ENCODE results near the gene PHACTR4. TPM values are rescaled to one million over a fixed set of nuclear protein-coding genes. Genes with fewer than 3 reads are reported as not detected.

The PHACTR4 gene
- total and polyA plus RNA-seq, 9 of the 15 experiments (the other 6 are each of a cell fraction or from before 2014, with no cell fraction given) = 6.4 to 43.6 (median 14.2) TPM

DNA sequence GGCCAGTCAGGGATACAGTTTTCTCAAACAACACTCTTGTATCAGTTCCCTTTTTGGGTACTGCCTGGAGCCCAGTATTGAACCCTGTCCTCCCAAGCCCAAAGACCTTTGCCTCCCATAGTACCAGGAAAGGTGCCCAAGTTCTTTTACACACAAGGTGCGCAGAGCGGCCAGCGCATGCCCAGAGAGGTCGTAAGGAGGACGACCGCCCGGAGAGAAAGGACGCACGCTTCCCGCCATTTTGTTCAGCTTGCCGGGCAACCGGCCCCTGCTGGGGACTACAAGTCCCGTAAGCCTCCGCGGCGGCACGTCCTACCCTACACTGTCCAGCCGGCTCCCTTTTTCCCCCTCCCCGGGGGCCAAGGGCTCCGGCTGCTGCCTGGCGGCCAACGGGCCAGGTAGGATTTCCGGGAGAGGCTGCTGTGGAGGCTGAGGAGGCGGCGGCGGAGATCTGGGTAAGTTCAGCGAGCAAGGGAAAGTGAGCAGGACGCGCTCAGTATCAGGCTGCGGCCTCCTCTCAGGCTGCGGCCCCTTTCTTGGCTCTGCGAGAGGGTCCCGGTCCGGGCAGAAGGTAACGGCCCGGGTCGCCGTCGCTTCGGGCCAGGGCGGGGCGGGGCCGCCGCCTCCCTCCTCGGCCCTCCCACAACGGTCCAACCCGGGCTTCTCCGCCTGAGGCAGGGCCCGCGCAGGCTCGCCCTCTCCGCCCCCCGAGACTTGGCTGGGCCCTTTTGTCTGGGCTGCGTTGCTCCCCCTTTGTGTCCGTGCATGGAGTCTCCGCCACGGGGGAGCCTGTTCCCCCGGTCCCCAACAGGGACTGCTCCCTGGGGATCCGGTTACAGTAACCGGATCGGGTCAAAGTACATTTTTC, at the start of gene PHACTR4 (continued):
- TF ChIP-seq, protein P1, sequence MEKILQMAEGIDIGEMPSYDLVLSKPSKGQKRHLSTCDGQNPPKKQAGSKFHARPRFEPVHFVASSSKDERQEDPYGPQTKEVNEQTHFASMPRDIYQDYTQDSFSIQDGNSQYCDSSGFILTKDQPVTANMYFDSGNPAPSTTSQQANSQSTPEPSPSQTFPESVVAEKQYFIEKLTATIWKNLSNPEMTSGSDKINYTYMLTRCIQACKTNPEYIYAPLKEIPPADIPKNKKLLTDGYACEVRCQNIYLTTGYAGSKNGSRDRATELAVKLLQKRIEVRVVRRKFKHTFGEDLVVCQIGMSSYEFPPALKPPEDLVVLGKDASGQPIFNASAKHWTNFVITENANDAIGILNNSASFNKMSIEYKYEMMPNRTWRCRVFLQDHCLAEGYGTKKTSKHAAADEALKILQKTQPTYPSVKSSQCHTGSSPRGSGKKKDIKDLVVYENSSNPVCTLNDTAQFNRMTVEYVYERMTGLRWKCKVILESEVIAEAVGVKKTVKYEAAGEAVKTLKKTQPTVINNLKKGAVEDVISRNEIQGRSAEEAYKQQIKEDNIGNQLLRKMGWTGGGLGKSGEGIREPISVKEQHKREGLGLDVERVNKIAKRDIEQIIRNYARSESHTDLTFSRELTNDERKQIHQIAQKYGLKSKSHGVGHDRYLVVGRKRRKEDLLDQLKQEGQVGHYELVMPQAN (IDR thresholded peaks at IDR 0.05; ENCODE audit: borderline replicate concordance) = peak; percentile 75; the same call in 1 of the 2 replicates
- TF ChIP-seq PHF20 (IDR thresholded peaks at IDR 0.05; ENCODE audit: partially characterized antibody) (peak; percentile 76), PCBP1 (IDR thresholded peaks at IDR 0.05; ENCODE audit: low read depth, low read length, poor library complexity, severe bottlenecking) (peak; percentile 61), ESRRA (IDR thresholded peaks at IDR 0.05; ENCODE audit: borderline replicate concordance, low read depth) (peak; percentile 78), SMAD1 (IDR thresholded peaks at IDR 0.05; ENCODE audit: low read depth, low read length, partially characterized antibody) (peak; percentile 27), ETV5 (CRISPR knock-in tag; IDR thresholded peaks at IDR 0.05; ENCODE audit: low read depth) (peak; percentile 61), NONO (IDR thresholded peaks at IDR 0.05; ENCODE audit: low read depth in 2 of 2, low read length in 1 of 2) (peak in 1 of 2 experiments; percentile 46; a peak in 2 of 4 replicates), SNRNP70 (optimal IDR thresholded peaks at IDR 0.05; ENCODE audit: low read depth, low read length) (no peak), SREBF2 (CRISPR knock-in tag; IDR thresholded peaks at IDR 0.05) (no peak), FOSL1 (tag; conservative IDR thresholded peaks at IDR 0.05) (peak; percentile 49), DDX20 (tag; IDR thresholded peaks at IDR 0.05; ENCODE audit: low read depth) (no peak), HLTF (IDR thresholded peaks at IDR 0.05) (peak; percentile 22; the same call in 1 of the 2 replicates), MBD2 (IDR thresholded peaks at IDR 0.05; ENCODE audit: borderline replicate concordance, low read depth) (peak; percentile 80)
- TF ChIP-seq, protein P2, sequence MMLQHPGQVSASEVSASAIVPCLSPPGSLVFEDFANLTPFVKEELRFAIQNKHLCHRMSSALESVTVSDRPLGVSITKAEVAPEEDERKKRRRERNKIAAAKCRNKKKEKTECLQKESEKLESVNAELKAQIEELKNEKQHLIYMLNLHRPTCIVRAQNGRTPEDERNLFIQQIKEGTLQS (IDR thresholded peaks at IDR 0.05) = no peak
- TF ChIP-seq, protein P2 (CRISPR knock-in tag; conservative IDR thresholded peaks at IDR 0.05) = peak; percentile 34; the same call in 1 of the 2 replicates
- TF ChIP-seq, protein P3, sequence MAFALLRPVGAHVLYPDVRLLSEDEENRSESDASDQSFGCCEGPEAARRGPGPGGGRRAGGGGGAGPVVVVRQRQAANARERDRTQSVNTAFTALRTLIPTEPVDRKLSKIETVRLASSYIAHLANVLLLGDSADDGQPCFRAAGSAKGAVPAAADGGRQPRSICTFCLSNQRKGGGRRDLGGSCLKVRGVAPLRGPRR (CRISPR knock-in tag; IDR thresholded peaks at IDR 0.05) = no peak
- TF ChIP-seq, protein P4, sequence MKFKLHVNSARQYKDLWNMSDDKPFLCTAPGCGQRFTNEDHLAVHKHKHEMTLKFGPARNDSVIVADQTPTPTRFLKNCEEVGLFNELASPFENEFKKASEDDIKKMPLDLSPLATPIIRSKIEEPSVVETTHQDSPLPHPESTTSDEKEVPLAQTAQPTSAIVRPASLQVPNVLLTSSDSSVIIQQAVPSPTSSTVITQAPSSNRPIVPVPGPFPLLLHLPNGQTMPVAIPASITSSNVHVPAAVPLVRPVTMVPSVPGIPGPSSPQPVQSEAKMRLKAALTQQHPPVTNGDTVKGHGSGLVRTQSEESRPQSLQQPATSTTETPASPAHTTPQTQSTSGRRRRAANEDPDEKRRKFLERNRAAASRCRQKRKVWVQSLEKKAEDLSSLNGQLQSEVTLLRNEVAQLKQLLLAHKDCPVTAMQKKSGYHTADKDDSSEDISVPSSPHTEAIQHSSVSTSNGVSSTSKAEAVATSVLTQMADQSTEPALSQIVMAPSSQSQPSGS (CRISPR knock-in tag; IDR thresholded peaks at IDR 0.05) = no peak
- TF ChIP-seq, protein P5, sequence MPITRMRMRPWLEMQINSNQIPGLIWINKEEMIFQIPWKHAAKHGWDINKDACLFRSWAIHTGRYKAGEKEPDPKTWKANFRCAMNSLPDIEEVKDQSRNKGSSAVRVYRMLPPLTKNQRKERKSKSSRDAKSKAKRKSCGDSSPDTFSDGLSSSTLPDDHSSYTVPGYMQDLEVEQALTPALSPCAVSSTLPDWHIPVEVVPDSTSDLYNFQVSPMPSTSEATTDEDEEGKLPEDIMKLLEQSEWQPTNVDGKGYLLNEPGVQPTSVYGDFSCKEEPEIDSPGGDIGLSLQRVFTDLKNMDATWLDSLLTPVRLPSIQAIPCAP (CRISPR knock-in tag; IDR thresholded peaks at IDR 0.05; ENCODE audit: borderline replicate concordance) = no peak
- TF ChIP-seq, protein P6, sequence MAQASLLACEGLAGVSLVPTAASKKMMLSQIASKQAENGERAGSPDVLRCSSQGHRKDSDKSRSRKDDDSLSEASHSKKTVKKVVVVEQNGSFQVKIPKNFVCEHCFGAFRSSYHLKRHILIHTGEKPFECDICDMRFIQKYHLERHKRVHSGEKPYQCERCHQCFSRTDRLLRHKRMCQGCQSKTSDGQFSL (CRISPR knock-in tag; IDR thresholded peaks at IDR 0.05) = peak; percentile 69; the same call in 1 of the 2 replicates
- TF ChIP-seq, protein P6 (tag; IDR thresholded peaks at IDR 0.05) = no peak

Measured in K562 (cell line).